Hematopoietic multipotent progenitor cell treated with erythropoietin and hydrocortisone succinate and interleukin-3 and kit ligand, for 17 days (in vitro differentiated cells): ENCODE measurements around the gene SLC22A7.
A peak's percentile ranks its signal among the peaks of the same experiment; 100 is the strongest.
"Not testable (repeated sequence)": the region's sequence is repeated elsewhere in the genome, so short reads cannot be mapped to it uniquely, and the experiment has no call there.

Source experiments
- DNase-seq: peaks from one replicate; pipeline ENCODE4 v3.0.0-alpha.2; 2015; ENCODE audit warnings: low spot score

Gene SLC22A7

GRCh38 chr6:43301081-43301870 is 3.2 kb downstream of the SLC22A7 start:
- no peak for DNase-seq

- no peak for DNase-seq
Measured at GRCh38 chr6:43302126-43302525, 4.1 kb downstream of the SLC22A7 start.

GRCh38 chr6:43303006-43303405 is 4.9 kb downstream of the SLC22A7 start:
- not testable (repeated sequence) for DNase-seq

GRCh38 chr6:43303751-43304331 is 5.8 kb downstream of the SLC22A7 start:
- DNase-seq: no peak

- DNase-seq: no peak
Measured at GRCh38 chr6:43304361-43304760, 6.3 kb downstream of the SLC22A7 start.

- DNase-seq: no peak
Measured at GRCh38 chr6:43304882-43305281, 6.8 kb downstream of the SLC22A7 start.

GRCh38 chr6:43306086-43306485 is 8.0 kb downstream of the SLC22A7 start:
- no peak for DNase-seq

GRCh38 chr6:43307451-43308100 is 9.5 kb downstream of the SLC22A7 start:
- no peak for DNase-seq

GRCh38 chr6:43308101-43308989 is 10.3 kb downstream of the SLC22A7 start, which contains the start of gene CRIP3:
TSS of gene CRIP3 (minus strand) at chr6:43308826. CDS start at chr6:43308792, 34 bp downstream.
- DNase-seq: no peak

- no peak for DNase-seq
Measured at GRCh38 chr6:43308990-43309477, 11.0 kb downstream of the SLC22A7 start.

GRCh38 chr6:43310134-43310533 is 12.1 kb downstream of the SLC22A7 start:
- no peak for DNase-seq

GRCh38 chr6:43310624-43311023 is 12.6 kb downstream of the SLC22A7 start:
- no peak for DNase-seq

GRCh38 chr6:43311666-43312065 is 13.6 kb downstream of the SLC22A7 start:
- no peak for DNase-seq

GRCh38 chr6:43313813-43314212 is 15.8 kb downstream of the SLC22A7 start:
- DNase-seq: no peak

GRCh38 chr6:43318011-43318410 is 20.0 kb downstream of the SLC22A7 start:
- no peak for DNase-seq

- no peak for DNase-seq
Measured at GRCh38 chr6:43325876-43326275, 27.8 kb downstream of the SLC22A7 start.

- no peak for DNase-seq
Measured at GRCh38 chr6:43328528-43328927, 30.5 kb downstream of the SLC22A7 start.

- no peak for DNase-seq
Measured at GRCh38 chr6:43331470-43331869, 33.4 kb downstream of the SLC22A7 start.

- no peak for DNase-seq
Measured at GRCh38 chr6:43331891-43332290, 33.8 kb downstream of the SLC22A7 start.

- peak; percentile 35 for DNase-seq
Measured at GRCh38 chr6:43334466-43335095, 36.5 kb downstream of the SLC22A7 start.

GRCh38 chr6:43335469-43335868 is 37.4 kb downstream of the SLC22A7 start:
- DNase-seq: no peak
